Measurements from ENCODE around the gene NPIPB9. TPM values are rescaled to one million over a fixed set of nuclear protein-coding genes. Genes with fewer than 3 reads are reported as not detected.

NPIPB9 gene
- total RNA-seq, 1 donor from 2014 or later: not detected

Other genes with a start within 250 kb of the NPIPB9 start
- not detected for gene IL27, start 245.0 kb upstream of the NPIPB9 start, total RNA-seq
- 44.9 TPM for gene NUPR1, start 212.8 kb upstream of the NPIPB9 start, total RNA-seq
- 18.8 TPM for gene SGF29, start 197.9 kb upstream of the NPIPB9 start, total RNA-seq
- gene SULT1A2, start 154.7 kb upstream of the NPIPB9 start, total RNA-seq: 1.1 TPM
- 23.2 TPM for gene SULT1A1, start 141.7 kb upstream of the NPIPB9 start, total RNA-seq
- gene NPIPB8, start 113.7 kb upstream of the NPIPB9 start, total RNA-seq: not detected
- gene EIF3C, start 40.3 kb upstream of the NPIPB9 start, total RNA-seq: 381 TPM
- gene ATXN2L, start 71.2 kb downstream of the NPIPB9 start, total RNA-seq: 113 TPM
- gene TUFM, start 94.6 kb downstream of the NPIPB9 start, total RNA-seq: 163 TPM
- gene SH2B1, start 112.1 kb downstream of the NPIPB9 start, total RNA-seq: 88.1 TPM
- 0.83 TPM for gene ATP2A1, start 126.7 kb downstream of the NPIPB9 start, total RNA-seq
- 35.1 TPM for gene RABEP2, start 173.5 kb downstream of the NPIPB9 start, total RNA-seq
- gene CD19, start 180.2 kb downstream of the NPIPB9 start, total RNA-seq: 1.4 TPM
- gene NFATC2IP, start 199.2 kb downstream of the NPIPB9 start, total RNA-seq: 39.2 TPM
- gene SPNS1, start 223.0 kb downstream of the NPIPB9 start, total RNA-seq: 39.8 TPM
- gene LAT, start 233.3 kb downstream of the NPIPB9 start, total RNA-seq: 14.3 TPM

All from mucosa of gallbladder (tissue), 1 donor.